Heart left ventricle (tissue), 13 donors: ENCODE data around the gene TPTE2.
"Not testable (repeated sequence)": the region's sequence is repeated elsewhere in the genome, so short reads cannot be mapped to it uniquely, and the experiment has no call there.

Experiments used
- POLR2A ChIP-seq, 2 donors: fragments of 450-650 bp; IDR thresholded peaks; one replicate each; pipeline ENCODE4 v1.6.1; 2017; ENCODE audit warnings: antibody characterized with exemption in 2 of 2, mild to moderate bottlenecking in 2 of 2, moderate library complexity in 2 of 2
- TF ChIP-seq, protein P1 (sequence below), 12 donors: fragments of 200-600 bp; sonication (generic) in 4 of 12; IDR thresholded peaks; one replicate each; pipeline versions ENCODE4 v1.5.0 to v1.8.0; 2018 to 2022; ENCODE audit warnings: antibody characterized with exemption in 12 of 12, mild to moderate bottlenecking in 5 of 12
- donor health status: ischemic (EF 13 %, LVEDD 7.1; RV severe dilation, severe dysfunction).
- donor health status: DM: no; HTN: yes; CAD: no.
- donor health status: DM: no; HTN: no; CAD: no.
- donor health status: ischemic (EF 25% LVEDD 6.9; RV normal size, moderate dysfunction).
- donor health status: ischemic (EF 25% LVEDD 5.7; RV mildly dilated, moderate dysfunction).
- donor health status: ischemic (EF 35%, LVEDD 5.7; RV mildly dilated, moderate dysfunction).
- donor health status: nonischemic (EF 11% LVEDD 7.7; RV severe dilation, severe dysfunction).
- donor health status: DM: yes; HTN: yes; CAD: no.
- donor health status: PGD.
- donor health status: ischemic (EF 29% LVEDD 5.4; RV normal size, mild dysfunction).
- donor health status: nonischemic (EF 23%, LVEDD 6.1; RV moderate dilation, normal function).

DNA sequence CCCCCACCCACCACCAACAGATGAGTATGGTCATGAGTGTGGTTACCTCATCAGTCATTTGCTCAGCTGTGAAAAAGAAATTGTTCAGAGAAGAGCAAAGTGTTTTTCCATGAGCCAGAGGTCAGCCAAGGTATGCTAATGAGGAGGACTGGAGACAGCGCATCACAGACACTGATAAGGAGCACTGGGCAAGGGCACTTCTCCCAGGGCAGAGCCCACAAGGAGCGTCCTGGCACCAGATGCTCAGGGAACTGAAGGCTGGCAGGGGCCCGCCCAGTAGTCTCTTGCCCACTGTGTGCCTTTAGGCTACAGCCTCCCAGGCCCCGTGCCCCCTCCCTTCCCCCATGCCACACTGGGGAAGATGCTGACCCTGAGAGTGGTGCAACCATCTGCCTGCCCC is 148.8 kb downstream of the TPTE2 start:
- not testable (repeated sequence) for TF ChIP-seq POLR2A (IDR thresholded peaks at IDR 0.05)
- TF ChIP-seq, protein P1, sequence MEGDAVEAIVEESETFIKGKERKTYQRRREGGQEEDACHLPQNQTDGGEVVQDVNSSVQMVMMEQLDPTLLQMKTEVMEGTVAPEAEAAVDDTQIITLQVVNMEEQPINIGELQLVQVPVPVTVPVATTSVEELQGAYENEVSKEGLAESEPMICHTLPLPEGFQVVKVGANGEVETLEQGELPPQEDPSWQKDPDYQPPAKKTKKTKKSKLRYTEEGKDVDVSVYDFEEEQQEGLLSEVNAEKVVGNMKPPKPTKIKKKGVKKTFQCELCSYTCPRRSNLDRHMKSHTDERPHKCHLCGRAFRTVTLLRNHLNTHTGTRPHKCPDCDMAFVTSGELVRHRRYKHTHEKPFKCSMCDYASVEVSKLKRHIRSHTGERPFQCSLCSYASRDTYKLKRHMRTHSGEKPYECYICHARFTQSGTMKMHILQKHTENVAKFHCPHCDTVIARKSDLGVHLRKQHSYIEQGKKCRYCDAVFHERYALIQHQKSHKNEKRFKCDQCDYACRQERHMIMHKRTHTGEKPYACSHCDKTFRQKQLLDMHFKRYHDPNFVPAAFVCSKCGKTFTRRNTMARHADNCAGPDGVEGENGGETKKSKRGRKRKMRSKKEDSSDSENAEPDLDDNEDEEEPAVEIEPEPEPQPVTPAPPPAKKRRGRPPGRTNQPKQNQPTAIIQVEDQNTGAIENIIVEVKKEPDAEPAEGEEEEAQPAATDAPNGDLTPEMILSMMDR (IDR thresholded peaks at IDR 0.05), result not testable (repeated sequence)
